Fibroblast of mammary gland (primary cell): ENCODE results near the gene PI4KA.

ENCODE experiments used
- DNase-seq: peaks from one replicate; pipeline ENCODE4 v3.0.0-alpha.2; 2010; ENCODE audit warnings: low read depth
- H3K4me3 ChIP-seq: 2 replicates; pipeline ENCODE4 v1.5.1; 2011; ENCODE audit warnings: low read depth, mild to moderate bottlenecking, low read length, moderate library complexity; ENCODE audit not compliant: control insufficient read depth
- CTCF ChIP-seq: conservative IDR thresholded peaks from 2 replicates; pipeline ENCODE4 v1.5.1; 2011; ENCODE audit warnings: low read depth, low read length, inconsistent platforms; ENCODE audit not compliant: control insufficient read depth, insufficient read depth

PI4KA gene

GRCh38 chr22:20866736-20867135 is 8.1 kb upstream of the PI4KA start:
- DNase-seq, result no peak
- no peak overlapping the region for H3K4me3 ChIP-seq
- TF ChIP-seq CTCF, result no peak

- DNase-seq, result no peak
- TF ChIP-seq CTCF, result no peak
- no peak overlapping the region for H3K4me3 ChIP-seq
Measured at GRCh38 chr22:20865875-20866445, 7.3 kb upstream of the PI4KA start.

GRCh38 chr22:20865331-20865730 is 6.7 kb upstream of the PI4KA start:
- H3K4me3 ChIP-seq, result no peak overlapping the region
- TF ChIP-seq CTCF, result no peak
- no peak for DNase-seq

GRCh38 chr22:20864186-20864908 is 5.7 kb upstream of the PI4KA start:
- TF ChIP-seq CTCF, result no peak
- DNase-seq, result peak; percentile 43
- no peak overlapping the region for H3K4me3 ChIP-seq

GRCh38 chr22:20863366-20863765 is 4.8 kb upstream of the PI4KA start:
- H3K4me3 ChIP-seq, result no peak overlapping the region
- DNase-seq, result no peak
- TF ChIP-seq CTCF, result no peak

GRCh38 chr22:20862540-20862939 is 3.9 kb upstream of the PI4KA start:
- H3K4me3 ChIP-seq, result no peak overlapping the region
- no peak for DNase-seq
- no peak for TF ChIP-seq CTCF

- no peak for TF ChIP-seq CTCF
- peak overlapping the region; percentile 86 for H3K4me3 ChIP-seq
Measured at GRCh38 chr22:20859615-20860014, 1.0 kb upstream of the PI4KA start.

More at GRCh38 chr22:20859615-20860014, 1.0 kb upstream of the PI4KA start:
- DNase-seq, result no peak
